Retinal pigment epithelial cell (primary cell): Measurements from ENCODE around the gene CAPN11.
A peak's percentile ranks its signal among the peaks of the same experiment; 100 is the strongest.

Source experiments
- DNase-seq: peaks from one replicate; pipeline ENCODE4 v3.0.0-alpha.2; 2010; ENCODE audit warnings: low read depth
- H3K4me3 ChIP-seq: 2 replicates; pipeline ENCODE4 v1.5.1; 2011; ENCODE audit warnings: mild to moderate bottlenecking, low read length, control low read depth, moderate library complexity
- CTCF ChIP-seq: conservative IDR thresholded peaks from 2 replicates; pipeline ENCODE4 v1.5.1; 2011; ENCODE audit warnings: low read depth, low read length, control low read depth, inconsistent platforms

CAPN11 gene

GRCh38 chr6:44132476-44132875 lies 26.1 kb upstream of the CAPN11 start:
- no peak overlapping the region for H3K4me3 ChIP-seq
- TF ChIP-seq CTCF, result no peak
- DNase-seq, result no peak

GRCh38 chr6:44133003-44133931 lies 25.4 kb upstream of the CAPN11 start:
- H3K4me3 ChIP-seq, result peak overlapping the region; percentile 6
- DNase-seq, result no peak
- no peak for TF ChIP-seq CTCF

- no peak overlapping the region for H3K4me3 ChIP-seq
- TF ChIP-seq CTCF, result no peak
- no peak for DNase-seq
These were observed 24.5 kb upstream of the CAPN11 start for GRCh38 chr6:44133981-44134711.

GRCh38 chr6:44135173-44135758 lies 23.4 kb upstream of the CAPN11 start:
- no peak for DNase-seq
- no peak overlapping the region for H3K4me3 ChIP-seq
- TF ChIP-seq CTCF, result no peak

- no peak for DNase-seq
- TF ChIP-seq CTCF, result peak; percentile 39
- no peak overlapping the region for H3K4me3 ChIP-seq
These were observed 22.7 kb upstream of the CAPN11 start for GRCh38 chr6:44135875-44136274.

GRCh38 chr6:44138717-44139350 lies 19.8 kb upstream of the CAPN11 start:
- no peak overlapping the region for H3K4me3 ChIP-seq
- no peak for DNase-seq
- TF ChIP-seq CTCF, result no peak
